EH (cell line): ENCODE measurements around the gene FSHB.
"Not testable (repeated sequence)": the region's sequence is repeated elsewhere in the genome, so short reads cannot be mapped to it uniquely, and the experiment has no call there.

Experiments
- DNase-seq: peaks from one replicate; pipeline ENCODE4 v3.0.0-alpha.2; 2015; ENCODE audit warnings: low read depth

The FSHB gene

DNA sequence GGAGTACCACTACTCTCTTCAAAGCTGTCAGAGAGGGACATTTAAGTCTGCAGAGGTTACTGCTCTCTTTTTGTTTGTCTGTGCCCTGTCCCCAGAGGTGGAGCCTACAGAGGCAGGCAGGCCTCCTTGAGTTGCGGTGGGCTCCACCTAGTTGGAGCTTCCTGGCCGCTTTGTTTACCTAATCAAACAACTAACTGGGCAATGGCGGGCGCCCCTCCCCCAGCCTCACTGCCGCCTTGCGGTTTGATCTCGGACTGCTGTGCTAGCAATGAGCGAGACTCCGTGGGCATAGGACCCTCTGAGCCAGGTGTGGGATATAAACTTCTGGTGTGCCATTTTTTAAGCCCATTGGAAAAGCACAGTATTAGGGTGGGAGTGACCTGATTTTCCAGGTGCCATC, 37.8 kb downstream of the FSHB start:
- DNase-seq: not testable (repeated sequence)

DNA sequence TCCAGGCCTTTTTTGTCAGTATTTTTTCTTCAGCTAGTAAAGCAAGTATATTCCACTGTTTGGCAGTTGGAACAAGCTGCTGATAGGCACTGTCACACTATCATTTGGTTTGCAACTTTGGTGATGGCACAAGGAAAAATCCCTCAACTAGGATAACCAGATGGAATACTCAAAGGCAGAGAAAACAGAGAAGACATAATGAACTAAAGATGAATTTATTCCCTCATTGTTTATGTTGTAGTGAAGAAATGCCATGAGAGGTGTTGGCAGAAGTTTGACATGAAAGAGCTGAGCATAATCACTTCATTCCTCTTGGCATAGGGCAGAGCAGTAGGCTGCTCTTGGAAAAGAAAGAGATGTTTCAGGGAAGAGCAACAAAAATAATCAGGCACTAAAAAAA, 39.9 kb downstream of the FSHB start:
- DNase-seq: no peak

DNA sequence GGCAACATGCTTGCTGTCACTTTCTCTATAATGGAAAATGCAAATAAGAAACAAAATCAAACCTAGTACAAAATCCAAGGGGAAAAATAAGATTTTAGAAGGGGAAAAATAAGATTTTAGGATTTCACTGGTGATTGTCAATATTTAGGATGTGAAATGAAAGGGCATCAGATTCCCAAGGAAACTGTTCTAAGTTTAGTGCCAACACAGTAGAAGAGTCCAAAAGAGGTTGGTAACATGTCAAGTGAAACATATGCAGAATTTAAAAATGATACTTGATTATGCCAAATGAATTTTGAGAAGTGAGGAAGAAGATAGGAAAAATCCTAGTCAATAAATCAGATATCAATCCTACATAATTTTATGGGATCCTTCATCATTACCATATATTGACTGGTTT, 46.4 kb downstream of the FSHB start:
- DNase-seq: no peak

DNA sequence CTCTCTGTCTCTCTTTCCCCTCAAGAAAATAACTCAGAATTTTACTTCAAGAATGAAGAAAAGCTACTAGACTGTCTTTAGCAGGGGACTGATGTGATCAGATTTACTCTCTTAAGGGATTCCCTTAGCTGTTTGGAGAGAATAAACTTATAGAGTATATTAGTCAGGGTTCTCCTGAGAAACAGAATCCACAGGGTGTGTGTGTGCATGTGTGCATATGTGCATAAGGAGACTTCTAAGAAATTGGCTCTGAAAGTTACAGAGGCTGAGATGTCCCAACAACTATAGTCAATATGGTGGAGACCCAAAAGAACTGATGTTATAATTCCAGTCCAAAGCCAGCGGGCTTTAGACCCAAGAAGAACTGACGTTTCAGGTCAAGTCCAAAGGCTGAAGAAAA, 49.0 kb downstream of the FSHB start:
- DNase-seq: no peak

DNA sequence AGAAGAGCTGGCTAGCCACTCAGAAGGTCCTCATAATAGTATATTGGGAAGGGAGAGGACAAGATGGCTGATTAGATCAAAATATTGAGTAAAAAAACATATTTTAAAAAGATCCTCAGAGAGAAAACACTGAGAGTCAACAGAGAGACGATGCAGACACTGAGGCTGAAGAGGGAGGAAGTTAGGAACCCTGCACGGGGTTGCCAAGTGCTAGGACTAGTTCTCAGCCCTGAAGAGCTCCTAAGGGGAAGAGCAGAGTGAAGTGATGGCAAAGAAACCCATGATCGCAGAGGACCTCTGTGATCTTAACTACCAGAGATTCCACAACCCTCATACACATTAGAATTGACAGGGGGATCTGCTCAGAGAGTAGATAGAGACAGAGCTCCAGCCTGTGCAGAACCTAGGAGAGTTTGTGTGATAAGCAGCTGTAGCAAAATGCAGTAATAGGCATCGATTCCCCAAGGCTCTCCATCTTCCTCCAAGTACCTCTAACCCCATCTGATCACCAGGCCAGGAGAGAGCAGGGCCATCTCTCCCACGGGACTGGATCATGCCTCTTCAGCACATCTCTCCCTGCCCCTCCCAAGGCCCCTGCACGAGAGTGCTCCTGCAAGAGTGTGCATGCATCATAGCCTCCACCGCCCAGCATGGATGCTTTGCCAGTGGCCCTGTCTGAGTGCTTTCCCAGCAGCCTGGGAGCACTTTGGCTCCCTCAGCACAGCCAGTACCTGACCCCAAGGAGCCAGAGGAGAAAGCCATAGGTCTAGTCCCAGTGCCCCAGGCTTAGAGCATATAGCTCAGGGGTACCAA, 50.9 kb downstream of the FSHB start:
- no peak for DNase-seq

DNA sequence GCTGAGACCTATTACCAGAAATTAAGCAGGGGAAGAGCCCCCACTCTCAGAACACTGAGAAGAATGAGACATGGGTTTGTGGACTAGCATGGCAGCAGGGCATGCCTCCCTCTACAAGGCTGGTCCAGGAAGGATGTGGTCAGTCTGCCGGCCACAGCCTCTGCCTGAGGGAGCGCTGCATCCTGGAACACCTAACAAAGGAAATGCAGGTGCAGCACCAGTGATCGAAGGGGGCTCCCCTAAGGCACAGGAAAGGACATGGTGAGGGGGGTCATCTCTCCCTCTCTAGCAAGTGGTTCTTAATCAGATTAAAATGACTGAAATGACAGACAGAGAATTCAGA, 51.4 kb downstream of the FSHB start:
- no peak for DNase-seq
